K562 (cell line): ENCODE data around the gene MYH15. TPM values are rescaled to one million over a fixed set of nuclear protein-coding genes. Genes with fewer than 3 reads are reported as not detected.
"Not testable (repeated sequence)": the region's sequence is repeated elsewhere in the genome, so short reads cannot be mapped to it uniquely, and the experiment has no call there.

Experiments
- ATAC-seq: fragments of 200-7000 bp; cut with Tn5 transposase; 3 replicates; pipeline ENCODE4 v1.9.1; 2020; ENCODE audit warnings: moderate library complexity
- BruUV-seq: library from RNA; stranded (reverse); fragments of 400-500 nt; replicated peaks from 2 replicates; lab custom pipeline; 2021; lab: Mats Ljungman, UMichigan
- CTCF ChIA-PET: fragments of 300-600 bp; formaldehyde crosslinking; extraction: SDS; loops from one replicate; lab custom pipeline; 2021; ENCODE audit warnings: low intra/inter-chr PET ratio; lab: Yijun Ruan, JAX
- POLR2A ChIA-PET: fragments of 300-600, 350-650 bp; sonication (Branson Sonifier 250); formaldehyde crosslinking; extraction: SDS; loops from one replicate; lab custom pipeline; 2021; ENCODE audit warnings: antibody characterized with exemption, inconsistent platforms; lab: Yijun Ruan, JAX
- DNase-seq, 4 experiments: peaks; one replicate each; pipeline versions ENCODE4 v3.0.0 to v3.0.0-alpha.2; 2011 to 2018; ENCODE audit warnings: low spot score in 3 of 4, mixed read lengths in 3 of 4; ENCODE audit errors: extremely low read depth in 1 of 4
- FAIRE-seq: peaks from 2 replicates; lab custom pipeline; 2011; peaks lifted over from hg19 to GRCh38; lab: Jason Lieb, UNC
- H2AFZ ChIP-seq: 2 replicates; pipeline ENCODE4 v1.6.0; 2011; ENCODE audit warnings: low read depth, low read length, control low read depth, inconsistent platforms
- H3K27ac ChIP-seq: fragments of 200-600 bp; 3 replicates; pipeline ENCODE4 v1.8.0; 2011; ENCODE audit warnings: low read depth, mild to moderate bottlenecking, control low read depth, inconsistent platforms, low read length, moderate library complexity, mixed read lengths; ENCODE audit errors: extremely low read depth
- H3K27me3 ChIP-seq, 2 experiments: fragments of 300-600 bp in 1 of 2; 2 replicates in 1 of 2; 3 replicates in 1 of 2; pipeline versions ENCODE4 v1.6.0 to v1.8.0; 2011; ENCODE audit warnings: inconsistent platforms in 2 of 2, low read length in 2 of 2, mild to moderate bottlenecking in 1 of 2, mixed read lengths in 1 of 2, moderate library complexity in 1 of 2; ENCODE audit not compliant: control insufficient read depth in 2 of 2, insufficient read depth in 2 of 2
- H3K36me3 ChIP-seq: fragments of 300-600 bp; 3 replicates; pipeline ENCODE4 v1.8.0; 2011; ENCODE audit warnings: mild to moderate bottlenecking, low read length, inconsistent platforms; ENCODE audit not compliant: control insufficient read depth, insufficient read depth
- H3K4me1 ChIP-seq, 2 experiments: fragments of 200-600 bp in 1 of 2; replicated peaks in 1 of 2; 2 replicates in 1 of 2; 3 replicates in 1 of 2; pipeline versions ENCODE4 v1.5.1 to v1.8.0; 2011; ENCODE audit warnings: inconsistent platforms in 2 of 2, low read length in 2 of 2, mild to moderate bottlenecking in 1 of 2, mixed read lengths in 1 of 2, moderate library complexity in 1 of 2; ENCODE audit not compliant: control insufficient read depth in 2 of 2, insufficient read depth in 2 of 2
- H3K4me2 ChIP-seq: 2 replicates; pipeline ENCODE4 v1.6.1; 2011; ENCODE audit warnings: low read length, control low read depth, inconsistent platforms, mixed read lengths; ENCODE audit not compliant: insufficient read depth
- H3K4me3 ChIP-seq: fragments of 200-600 bp; sonication (generic), shearing (Covaris generic); 2 replicates; pipeline ENCODE4 v1.5.1; 2016; ENCODE audit warnings: control low read depth, inconsistent platforms
- H3K79me2 ChIP-seq: fragments of 200-600 bp; 3 replicates; pipeline ENCODE4 v1.8.0; 2011; ENCODE audit warnings: low read length, inconsistent platforms; ENCODE audit not compliant: control insufficient read depth, insufficient read depth
- H3K9ac ChIP-seq, 2 experiments: 2 replicates each; pipeline versions ENCODE4 v1.6.0 to v1.6.1; 2011; ENCODE audit warnings: low read depth in 2 of 2, low read length in 2 of 2, control low read depth in 1 of 2, inconsistent platforms in 1 of 2, mild to moderate bottlenecking in 1 of 2, mixed read lengths in 1 of 2; ENCODE audit not compliant: insufficient read depth in 1 of 2
- H3K9me1 ChIP-seq: one replicate; pipeline ENCODE4 v1.6.0; 2011; ENCODE audit warnings: inconsistent platforms, mild to moderate bottlenecking, low read length, moderate library complexity; ENCODE audit not compliant: control insufficient read depth, insufficient read depth
- H3K9me3 ChIP-seq: replicated peaks from 2 replicates; pipeline ENCODE4 v1.5.1; 2011; ENCODE audit warnings: low read depth, low read length, inconsistent platforms; ENCODE audit not compliant: control insufficient read depth, insufficient read depth
- H4K20me1 ChIP-seq: replicated peaks from 2 replicates; pipeline ENCODE4 v1.6.1; 2011; ENCODE audit warnings: low read length, inconsistent platforms, mixed read lengths; ENCODE audit not compliant: control insufficient read depth, insufficient read depth
- KDM1A ChIP-seq, 2 experiments: fragments of 450-650 bp; IDR thresholded peaks; 2 replicates each; pipeline ENCODE4 v1.6.1; 2016; ENCODE audit warnings: mild to moderate bottlenecking in 2 of 2
- NFYB ChIP-seq: IDR thresholded peaks from 2 replicates; pipeline ENCODE4 v1.6.1; 2011; ENCODE audit warnings: mild to moderate bottlenecking, moderate library complexity; ENCODE audit not compliant: insufficient read length; ENCODE audit errors: extremely low read depth
- POLR2H ChIP-seq: IDR thresholded peaks from 2 replicates; pipeline ENCODE4 v1.6.1; 2016; ENCODE audit warnings: missing genetic modification characterization, low read depth, mild to moderate bottlenecking, control low read depth, missing compliant biosample characterization, moderate library complexity
- ZNF146 ChIP-seq: IDR thresholded peaks from one replicate; pipeline ENCODE4 v1.6.1; 2018; ENCODE audit warnings: missing compliant biosample characterization; ENCODE audit not compliant: unreplicated experiment
- WGBS: fragments of 100-300 bp; shearing (Covaris generic); methylation state at CpG from one replicate; pipeline ENCODE4 v1.1.6; 2016; ENCODE audit warnings: low coverage, mixed read lengths; ENCODE audit not compliant: insufficient coverage; ENCODE audit errors: missing lambda C conversion rate; 5-methylcytosine and 5-hydroxymethylcytosine counted together
- in situ Hi-C: fragments of 300-500 bp; cut with MboI; formaldehyde crosslinking; loops from 4 replicates; pipeline ENCODE4 v1.15.0; 2018; ENCODE audit warnings: inconsistent platforms, mixed read lengths
- intact Hi-C: fragments of 100-400 bp; cut with micrococcal nuclease; formaldehyde crosslinking; loops from 2 replicates; pipeline ENCODE4 v1.14.2; 2022
- polyA plus RNA-seq, 8 experiments: library from polyadenylated mRNA; depleted of rRNA in 4 of 8; stranded (reverse) in 5 of 8; unstranded in 3 of 8; fragments of >200 nt; fragmentation: Nextera tagmentation in 2 of 8; fragmentation: Illumina TruSeq in 1 of 8; extraction: Ambion mirVana in 2 of 8; extraction: Trizol in 1 of 8; gene quantifications; 2 replicates each; pipeline versions ENCODE4 v1.2.1 to v1.2.3, GENCODE V29; 2011 to 2014; ENCODE audit warnings: inconsistent platforms in 1 of 8, missing spikeins in 1 of 8
- total RNA-seq, 7 experiments: library from RNA; depleted of rRNA in 6 of 7; stranded (reverse); fragments of >200 nt in 6 of 7; fragmentation: Illumina TruSeq in 2 of 7; extraction: Trizol in 2 of 7; gene quantifications; 2 replicates each; pipeline versions ENCODE4 v1.2.1 to v1.2.3, GENCODE V29; 2011 to 2021; ENCODE audit warnings: low replicate concordance in 1 of 7
- TF ChIP-seq, protein P1 (sequence below), 2 experiments: IDR thresholded peaks in 1 of 2; conservative IDR thresholded peaks in 1 of 2; 2 replicates each; pipeline ENCODE4 v1.6.1; 2016; ENCODE audit warnings: low read depth in 2 of 2, mild to moderate bottlenecking in 1 of 2, missing compliant biosample characterization in 1 of 2, missing genetic modification characterization in 1 of 2, moderate library complexity in 1 of 2

MYH15 gene
- total and polyA plus RNA-seq, 9 of the 15 experiments (the other 6 are each of a cell fraction or from before 2014, with no cell fraction given) = 0.03 to 0.29 (median 0.12) TPM

DNA sequence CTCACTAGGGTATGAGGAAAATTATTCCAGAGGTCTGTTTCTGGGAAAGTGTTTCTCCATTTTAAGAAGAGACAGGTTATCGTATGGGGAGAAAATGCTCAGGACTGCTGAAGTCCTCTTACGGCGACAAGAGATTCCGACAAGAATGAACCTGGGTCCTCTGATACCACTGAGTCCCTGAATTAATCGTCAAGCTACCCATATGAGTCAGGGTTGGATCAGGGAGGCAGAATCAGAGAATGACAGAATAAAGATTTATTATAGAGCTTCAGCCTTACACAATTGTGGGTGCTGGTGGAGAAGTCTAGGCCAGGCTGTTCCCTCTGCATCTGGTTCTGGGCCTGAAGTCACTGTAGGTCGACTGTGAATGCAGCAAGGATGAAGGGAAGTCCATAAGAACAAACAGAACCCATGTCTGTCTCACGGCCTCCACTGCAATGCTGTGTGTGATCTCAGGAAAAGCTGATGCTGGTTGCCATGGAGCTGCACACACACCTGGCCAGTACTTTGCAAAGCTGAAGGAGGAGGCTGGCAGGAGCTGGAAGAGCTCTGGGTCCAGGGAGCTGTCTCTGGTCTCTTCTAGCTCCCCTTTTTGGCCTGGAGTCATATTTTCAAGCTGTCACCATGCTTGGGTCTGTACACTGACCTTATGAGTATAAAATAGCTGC, 130.1 kb downstream of the MYH15 start (continued):
- TF ChIP-seq, protein P1, sequence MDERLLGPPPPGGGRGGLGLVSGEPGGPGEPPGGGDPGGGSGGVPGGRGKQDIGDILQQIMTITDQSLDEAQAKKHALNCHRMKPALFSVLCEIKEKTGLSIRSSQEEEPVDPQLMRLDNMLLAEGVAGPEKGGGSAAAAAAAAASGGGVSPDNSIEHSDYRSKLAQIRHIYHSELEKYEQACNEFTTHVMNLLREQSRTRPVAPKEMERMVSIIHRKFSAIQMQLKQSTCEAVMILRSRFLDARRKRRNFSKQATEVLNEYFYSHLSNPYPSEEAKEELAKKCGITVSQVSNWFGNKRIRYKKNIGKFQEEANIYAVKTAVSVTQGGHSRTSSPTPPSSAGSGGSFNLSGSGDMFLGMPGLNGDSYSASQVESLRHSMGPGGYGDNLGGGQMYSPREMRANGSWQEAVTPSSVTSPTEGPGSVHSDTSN (CRISPR knock-in tag; IDR thresholded peaks at IDR 0.05; ENCODE audit: low read depth) = no peak
- TF ChIP-seq, protein P1 (tag; conservative IDR thresholded peaks at IDR 0.05; ENCODE audit: low read depth) = no peak
- TF ChIP-seq NFYB (no peak), KDM1A (IDR thresholded peaks at IDR 0.05) (no peak), POLR2H (tag) (no peak)

DNA sequence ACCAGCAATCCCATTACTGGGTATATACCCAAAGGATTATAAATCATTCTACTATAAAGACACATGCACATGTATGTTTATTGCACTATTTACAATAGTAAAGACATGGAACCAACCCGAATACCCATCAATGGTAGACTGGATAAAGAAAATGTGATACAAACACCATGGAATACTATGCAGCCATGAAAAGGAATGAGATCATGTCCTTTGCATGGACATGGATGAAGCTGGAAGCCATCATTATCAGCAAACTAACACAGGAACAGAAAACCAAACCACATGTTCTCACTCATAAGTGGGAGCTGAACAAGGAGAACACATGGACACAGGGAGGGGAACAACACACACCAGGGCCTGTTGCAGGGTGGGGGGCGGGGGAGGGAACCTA, 131.4 kb downstream of the MYH15 start:
- FAIRE-seq, H4K20me1 ChIP-seq, H3K9me3 ChIP-seq, H3K9ac ChIP-seq, POLR2A ChIA-PET, H2AFZ ChIP-seq, CTCF ChIA-PET, H3K79me2 ChIP-seq, H3K36me3 ChIP-seq, BruUV-seq, H3K27me3 ChIP-seq, H3K4me1 ChIP-seq: not testable (repeated sequence)
- TF ChIP-seq ZNF146 = peak; percentile 92
- TF ChIP-seq, all 486 proteins: peak for 1; not testable (repeated sequence) for 485
- DNase-seq, H3K27ac ChIP-seq, ATAC-seq, H3K9me1 ChIP-seq, intact Hi-C loops, H3K4me3 ChIP-seq, H3K4me2 ChIP-seq, in situ Hi-C loops: not testable (repeated sequence)
- WGBS = 0% methylated on average over 1 of the region's 2 CpGs
